NB4 (cell line): ENCODE results near the gene DAAM1.

Source experiments
- DNase-seq: peaks from one replicate; pipeline ENCODE4 v3.0.0; 2010; ENCODE audit warnings: low read depth
- H3K4me3 ChIP-seq: one replicate; pipeline ENCODE4 v1.5.1; 2011; ENCODE audit warnings: mild to moderate bottlenecking, low read depth, low read length, moderate library complexity
- MYC ChIP-seq: IDR thresholded peaks from 2 replicates; pipeline ENCODE4 v1.6.1; 2011; ENCODE audit warnings: low read depth, low read length
- POLR2A ChIP-seq: IDR thresholded peaks from 2 replicates; pipeline ENCODE4 v1.6.1; 2011; ENCODE audit warnings: mild to moderate bottlenecking; ENCODE audit not compliant: insufficient read length; ENCODE audit errors: extremely low read depth
- TF ChIP-seq, protein P1 (sequence below): IDR thresholded peaks from one replicate; pipeline ENCODE4 v1.5.1; 2012; ENCODE audit warnings: low read depth, low read length
- TF ChIP-seq, protein P2 (sequence below): IDR thresholded peaks from 2 replicates; pipeline ENCODE4 v1.6.1; 2011; ENCODE audit warnings: low read depth, low read length

DAAM1 gene

DNA sequence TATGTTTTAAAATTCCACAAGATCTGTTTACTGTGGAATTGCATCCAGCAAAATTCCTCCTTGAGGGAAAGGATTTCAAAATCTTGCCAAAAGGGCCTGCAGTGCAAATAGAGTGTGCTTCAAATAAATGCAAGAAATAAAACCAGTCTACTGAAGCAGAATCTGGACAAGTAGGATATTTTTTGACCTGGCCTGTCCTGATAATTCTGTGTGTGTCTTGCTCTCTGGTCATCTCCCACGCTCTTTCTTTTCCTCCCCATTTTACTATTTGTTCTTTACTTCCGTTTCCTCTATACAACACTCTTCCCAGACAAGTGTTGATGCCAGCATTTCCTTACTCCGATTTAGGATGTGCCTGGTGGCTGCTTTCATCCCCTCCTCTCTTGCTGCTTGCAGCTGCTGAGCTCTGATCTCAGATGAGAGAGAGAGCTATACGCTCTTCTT lies 160.8 kb downstream of the DAAM1 start:
- TF ChIP-seq, protein P1, sequence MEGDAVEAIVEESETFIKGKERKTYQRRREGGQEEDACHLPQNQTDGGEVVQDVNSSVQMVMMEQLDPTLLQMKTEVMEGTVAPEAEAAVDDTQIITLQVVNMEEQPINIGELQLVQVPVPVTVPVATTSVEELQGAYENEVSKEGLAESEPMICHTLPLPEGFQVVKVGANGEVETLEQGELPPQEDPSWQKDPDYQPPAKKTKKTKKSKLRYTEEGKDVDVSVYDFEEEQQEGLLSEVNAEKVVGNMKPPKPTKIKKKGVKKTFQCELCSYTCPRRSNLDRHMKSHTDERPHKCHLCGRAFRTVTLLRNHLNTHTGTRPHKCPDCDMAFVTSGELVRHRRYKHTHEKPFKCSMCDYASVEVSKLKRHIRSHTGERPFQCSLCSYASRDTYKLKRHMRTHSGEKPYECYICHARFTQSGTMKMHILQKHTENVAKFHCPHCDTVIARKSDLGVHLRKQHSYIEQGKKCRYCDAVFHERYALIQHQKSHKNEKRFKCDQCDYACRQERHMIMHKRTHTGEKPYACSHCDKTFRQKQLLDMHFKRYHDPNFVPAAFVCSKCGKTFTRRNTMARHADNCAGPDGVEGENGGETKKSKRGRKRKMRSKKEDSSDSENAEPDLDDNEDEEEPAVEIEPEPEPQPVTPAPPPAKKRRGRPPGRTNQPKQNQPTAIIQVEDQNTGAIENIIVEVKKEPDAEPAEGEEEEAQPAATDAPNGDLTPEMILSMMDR = no peak
- TF ChIP-seq MYC (no peak), POLR2A (no peak)
- TF ChIP-seq, protein P2, sequence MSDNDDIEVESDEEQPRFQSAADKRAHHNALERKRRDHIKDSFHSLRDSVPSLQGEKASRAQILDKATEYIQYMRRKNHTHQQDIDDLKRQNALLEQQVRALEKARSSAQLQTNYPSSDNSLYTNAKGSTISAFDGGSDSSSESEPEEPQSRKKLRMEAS = no peak
- no peak for DNase-seq
- no peak overlapping the region for H3K4me3 ChIP-seq

DNA sequence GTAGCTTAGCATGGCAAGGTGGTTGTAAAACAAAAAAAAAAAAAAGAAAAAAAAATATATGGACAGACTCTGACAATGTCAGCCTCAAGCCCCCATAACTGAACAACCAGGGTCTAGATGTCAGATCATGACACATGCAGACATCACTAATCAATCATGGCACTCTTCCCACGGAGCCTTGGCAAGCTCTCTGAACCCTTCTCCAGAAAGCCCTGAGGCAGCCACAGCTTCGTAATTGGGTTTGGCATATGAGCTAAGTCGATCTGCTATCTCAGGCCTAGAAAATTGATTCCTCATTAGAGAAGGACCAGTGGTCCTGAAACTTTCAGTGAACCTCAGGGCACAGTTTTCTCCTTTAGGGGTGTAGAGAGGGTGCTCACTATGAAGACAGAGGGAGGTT lies 164.5 kb downstream of the DAAM1 start:
- no peak for DNase-seq
- TF ChIP-seq, protein P2 = no peak
- no peak for TF ChIP-seq MYC
- TF ChIP-seq, protein P1 = no peak
- TF ChIP-seq POLR2A = no peak
- H3K4me3 ChIP-seq = no peak overlapping the region

DNA sequence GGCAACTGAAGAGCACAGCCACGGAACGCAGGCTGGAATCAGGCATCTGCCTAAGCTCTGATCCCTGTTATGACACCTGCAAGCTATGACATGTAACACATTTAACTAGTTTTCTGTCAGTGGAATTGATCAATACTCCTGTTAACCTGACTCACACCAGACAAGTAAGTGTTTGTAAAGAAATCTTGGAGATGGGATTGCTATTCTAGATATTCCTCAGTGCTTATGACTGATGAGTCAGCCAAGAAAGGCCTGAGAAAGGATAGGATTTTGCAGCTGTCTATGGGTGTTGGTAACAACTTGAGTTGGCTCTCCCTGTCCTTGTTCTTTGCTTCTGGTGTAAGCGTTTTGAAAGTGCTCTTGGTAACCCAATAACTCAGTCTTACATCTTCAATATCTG lies 166.2 kb downstream of the DAAM1 start:
- TF ChIP-seq, protein P1 = no peak
- TF ChIP-seq, protein P2 = no peak
- TF ChIP-seq MYC = no peak
- DNase-seq = no peak
- no peak overlapping the region for H3K4me3 ChIP-seq

DNA sequence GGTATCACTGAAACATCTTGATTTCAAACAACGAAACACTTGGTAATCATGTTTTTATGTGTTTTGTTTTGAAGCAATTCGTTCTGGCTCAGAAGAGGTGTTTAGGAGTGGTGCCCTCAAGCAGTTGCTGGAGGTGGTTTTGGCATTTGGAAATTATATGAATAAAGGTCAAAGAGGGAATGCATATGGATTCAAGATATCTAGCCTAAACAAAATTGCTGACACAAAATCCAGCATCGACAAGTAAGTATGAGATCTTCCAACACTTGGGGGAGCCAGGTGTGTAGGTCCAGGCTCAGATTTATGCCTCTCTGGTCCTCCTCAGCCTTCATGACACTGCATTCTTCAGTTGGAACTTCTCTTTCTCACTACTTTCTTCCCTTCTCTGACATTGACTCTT lies 166.6 kb downstream of the DAAM1 start:
- TF ChIP-seq POLR2A = no peak
- no peak for TF ChIP-seq MYC
- TF ChIP-seq, protein P1 = no peak
- TF ChIP-seq, protein P2 = no peak
- no peak overlapping the region for H3K4me3 ChIP-seq

DNA sequence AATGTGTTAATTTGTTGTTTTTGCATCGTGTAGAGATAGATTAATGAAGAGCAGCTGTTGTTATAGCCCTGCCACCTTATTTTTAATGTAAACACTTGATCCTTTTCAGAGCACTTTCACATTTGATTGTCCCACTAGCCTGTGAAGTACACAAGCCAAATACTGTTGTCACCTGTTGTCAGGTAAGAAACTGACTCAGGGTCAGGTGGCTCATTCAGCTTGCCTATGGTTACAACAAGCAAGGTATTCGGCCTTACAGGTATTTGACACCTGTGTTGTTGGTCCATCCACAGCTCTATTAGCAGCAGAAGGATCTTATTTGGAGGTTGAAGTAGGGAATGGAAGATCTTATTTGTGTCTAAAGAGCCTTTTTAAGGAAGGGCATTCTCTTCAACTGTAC lies 167.8 kb downstream of the DAAM1 start:
- no peak overlapping the region for H3K4me3 ChIP-seq
- no peak for DNase-seq
- TF ChIP-seq MYC (no peak), POLR2A (no peak)
- TF ChIP-seq, protein P1 = no peak
- TF ChIP-seq, protein P2 = no peak

More for the DNA sequence above, 166.6 kb downstream of the DAAM1 start:
- no peak for DNase-seq

DNA sequence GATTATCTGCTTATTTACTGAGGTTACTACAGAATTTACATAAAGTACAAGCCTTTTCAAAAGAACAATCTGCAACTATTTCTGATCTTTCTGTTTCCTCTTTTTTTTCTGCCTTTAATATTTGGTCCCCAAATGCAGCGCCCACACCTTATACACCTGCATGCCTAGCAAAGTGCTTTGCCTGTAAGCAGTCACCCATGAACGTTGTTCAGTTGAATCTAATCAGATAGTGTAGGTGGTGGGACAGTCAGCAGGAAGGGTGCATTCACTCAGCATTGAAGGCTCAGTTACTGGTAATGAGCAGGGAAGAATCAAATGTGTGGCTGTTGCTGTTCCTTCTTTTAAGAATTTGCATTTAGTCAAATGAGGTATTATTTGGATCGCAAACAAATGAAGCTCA lies 168.3 kb downstream of the DAAM1 start:
- TF ChIP-seq, protein P2 = no peak
- TF ChIP-seq MYC (no peak), POLR2A (no peak)
- TF ChIP-seq, protein P1 = no peak
- no peak overlapping the region for H3K4me3 ChIP-seq
- DNase-seq = no peak
